NCI-H510A treated with DMSO at 0.1 percent for 48 hours (cell line): ENCODE results near the gene SOX10.
"Not testable (repeated sequence)": the region's sequence is repeated elsewhere in the genome, so short reads cannot be mapped to it uniquely, and the experiment has no call there.

Source experiments
- DNase-seq: peaks from one replicate; lab custom pipeline; 2025; lab: John Stamatoyannopoulos, UW

Gene SOX10

GRCh38 chr22:37959231-37959825 is 25.0 kb downstream of the SOX10 start:
- DNase-seq, result no peak

GRCh38 chr22:37957232-37957631 is 27.1 kb downstream of the SOX10 start:
- DNase-seq, result no peak

- DNase-seq, result not testable (repeated sequence)
Measured at GRCh38 chr22:37955825-37956397, 28.4 kb downstream of the SOX10 start.

DNA sequence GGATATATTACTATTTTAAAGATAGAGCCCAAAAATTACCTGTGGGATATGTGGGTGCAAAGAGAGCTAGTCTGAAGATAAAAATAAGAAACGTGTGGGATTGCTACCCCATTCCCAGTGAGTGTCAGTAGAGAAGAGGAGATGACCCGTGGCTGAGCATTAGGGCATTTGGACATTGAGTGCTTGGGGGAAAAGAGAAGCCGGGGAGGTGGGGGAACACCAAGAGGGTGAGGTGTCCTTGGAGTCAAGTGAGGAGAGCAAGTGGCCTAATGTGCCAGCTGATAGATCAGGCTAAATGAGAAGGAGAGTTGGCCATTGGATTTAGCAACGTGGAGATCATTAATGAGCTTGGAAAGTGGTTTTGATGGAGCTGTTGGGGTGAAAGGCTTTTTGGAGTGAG is 29.7 kb downstream of the SOX10 start:
- no peak for DNase-seq

DNA sequence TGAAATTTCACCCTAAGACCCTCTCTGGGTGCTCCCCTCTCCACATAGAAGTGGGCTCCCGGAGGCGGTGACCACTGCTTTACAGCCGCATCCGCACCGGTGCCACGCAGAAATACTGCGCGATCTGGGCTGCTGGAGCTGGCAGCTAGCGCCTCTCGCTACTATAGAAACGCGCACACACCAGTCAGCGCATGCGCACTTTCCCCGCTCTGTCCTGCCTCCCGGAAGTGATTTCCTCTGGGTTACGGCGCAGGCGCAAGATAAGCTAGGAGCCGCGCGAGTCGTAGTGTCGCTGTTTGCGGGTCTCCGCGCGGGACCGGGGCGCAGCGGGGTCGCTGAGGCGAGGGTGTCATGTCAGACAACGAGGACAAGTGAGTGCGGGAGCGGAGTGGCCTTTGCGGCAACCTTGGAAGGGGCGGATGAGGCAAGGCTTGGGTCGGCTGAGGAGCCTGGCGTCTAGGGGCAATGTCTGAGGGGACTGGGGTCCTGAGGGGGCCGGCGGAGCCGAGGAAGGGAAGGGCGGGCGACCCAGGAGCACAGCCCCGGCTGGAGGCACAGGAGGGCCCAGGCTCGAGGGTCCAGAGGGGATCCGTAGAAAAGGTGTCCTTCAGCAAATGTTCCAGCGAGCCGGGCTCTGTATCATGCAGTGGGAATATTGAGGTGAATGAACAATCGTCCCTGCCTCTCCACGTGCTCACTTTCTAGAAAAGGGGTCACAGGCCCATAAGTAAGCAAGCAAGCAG is 30.7 kb downstream of the SOX10 start, which contains the start of the genes C22orf23 and POLR2F:
C22orf23 (minus strand) TSS at position 165 of the 743 bp plus-strand sequence. CDS start 452 bp downstream, outside the sequence.
POLR2F (plus strand) TSS at position 263 of the 743 bp plus-strand sequence; CDS start at position 352, 89 bp downstream.
- DNase-seq, result peak; percentile 89

GRCh38 chr22:37953062-37953436 is 31.3 kb downstream of the SOX10 start:
- DNase-seq, result no peak

DNA sequence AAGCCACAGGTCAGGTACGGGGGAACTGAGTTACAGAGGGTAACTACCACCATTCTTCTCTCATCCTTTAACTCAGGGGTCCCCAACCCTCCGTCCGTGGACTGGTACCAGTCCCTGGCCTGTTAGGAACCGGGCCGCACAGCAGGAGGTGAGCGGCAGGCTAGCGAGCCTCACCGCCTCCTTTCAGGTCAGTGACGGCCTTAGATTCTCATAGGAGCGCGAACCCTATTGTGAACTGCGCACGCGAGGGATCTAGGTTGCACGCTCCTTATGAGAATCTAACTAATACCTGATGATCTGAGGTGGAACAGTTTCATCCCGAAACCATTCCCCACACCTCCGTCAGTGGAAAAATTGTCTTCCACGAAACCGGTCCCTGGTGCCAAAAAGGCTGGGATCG is 31.7 kb downstream of the SOX10 start:
- not testable (repeated sequence) for DNase-seq

DNA sequence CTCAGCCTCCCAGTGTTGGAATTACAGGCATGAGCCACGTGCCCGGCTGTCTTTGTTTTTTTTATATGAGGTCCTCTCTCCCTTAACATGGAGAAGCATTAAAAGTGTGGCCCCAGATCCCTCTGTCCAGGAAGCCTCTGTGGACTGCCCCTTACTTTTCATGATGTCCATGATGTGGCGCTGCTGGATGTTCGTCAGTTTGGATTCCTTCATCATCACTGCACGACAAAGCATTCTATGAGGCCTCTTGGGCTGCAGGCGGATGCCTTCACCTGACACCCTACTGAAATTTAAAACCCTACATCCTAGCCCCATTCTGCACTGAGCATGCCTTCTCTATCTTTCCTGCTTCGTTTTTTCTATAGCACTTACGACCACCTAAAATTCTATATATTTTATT is 33.0 kb downstream of the SOX10 start:
- DNase-seq, result no peak

DNA sequence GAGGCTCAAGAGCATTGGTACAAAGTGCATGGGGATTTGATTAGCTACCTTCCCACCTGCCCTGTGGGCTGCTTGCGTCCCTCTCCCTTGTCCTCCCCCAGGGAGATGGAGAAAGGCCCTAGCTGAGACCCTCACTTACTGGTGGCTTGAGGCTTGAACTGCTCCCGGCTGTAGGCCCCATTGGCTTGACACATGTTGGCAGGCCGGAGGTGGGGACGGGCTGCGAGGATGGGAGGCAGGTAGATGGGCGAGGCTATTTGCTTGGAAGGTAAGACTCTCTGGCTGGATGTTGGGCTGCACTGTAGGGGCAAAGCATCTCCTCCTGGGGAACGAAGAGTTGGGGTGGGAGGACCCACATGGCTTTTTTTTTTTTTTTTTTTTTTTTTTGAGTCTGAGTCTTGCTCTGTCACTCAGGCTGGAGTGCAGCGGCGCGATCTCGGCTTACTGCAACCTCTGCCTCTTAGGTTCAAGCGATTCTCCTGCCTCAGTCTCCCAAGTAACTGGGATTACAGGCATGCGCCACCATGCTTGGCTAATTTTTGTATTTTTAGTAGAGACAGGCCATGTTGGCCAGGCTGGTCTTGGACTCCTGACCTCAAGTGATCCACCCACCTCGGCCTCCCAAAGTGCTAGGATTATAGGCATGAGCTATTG is 37.1 kb downstream of the SOX10 start:
- not testable (repeated sequence) for DNase-seq

- not testable (repeated sequence) for DNase-seq
Measured at GRCh38 chr22:37944423-37944822, 39.9 kb downstream of the SOX10 start.

GRCh38 chr22:37943825-37944198 is 40.5 kb downstream of the SOX10 start:
- no peak for DNase-seq

DNA sequence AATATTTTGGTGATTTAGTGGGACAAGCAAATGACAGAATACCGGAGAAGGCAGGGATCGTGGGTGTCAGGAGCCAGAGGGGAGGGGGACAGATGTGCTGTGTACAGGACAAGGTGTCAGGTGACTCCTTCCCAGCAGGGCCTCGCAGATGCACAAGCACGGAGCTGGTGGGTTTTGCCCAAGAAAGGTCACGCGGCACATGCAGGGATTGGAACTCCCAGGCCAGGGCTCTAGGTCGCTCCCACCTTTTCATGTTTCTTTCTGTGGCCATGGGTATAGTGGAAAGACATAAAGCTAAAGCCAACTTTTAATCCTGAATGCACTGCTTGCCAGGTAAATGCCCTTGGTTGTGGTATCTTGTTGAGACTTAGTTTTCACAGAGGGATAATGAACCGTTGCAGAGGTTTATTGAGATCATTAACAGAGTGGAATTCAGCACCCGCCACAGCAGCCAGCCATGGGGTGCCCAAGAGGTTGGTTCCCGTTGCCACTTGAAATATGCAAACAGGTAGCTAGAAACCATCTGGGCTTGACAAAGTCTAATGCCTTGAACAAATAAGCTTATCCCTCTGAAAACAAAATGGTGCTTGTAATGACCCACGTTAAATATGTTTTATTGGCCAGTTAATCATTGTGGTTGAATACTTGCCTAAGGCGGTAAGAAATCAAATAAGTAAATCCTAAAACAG is 41.1 kb downstream of the SOX10 start:
- no peak for DNase-seq

DNA sequence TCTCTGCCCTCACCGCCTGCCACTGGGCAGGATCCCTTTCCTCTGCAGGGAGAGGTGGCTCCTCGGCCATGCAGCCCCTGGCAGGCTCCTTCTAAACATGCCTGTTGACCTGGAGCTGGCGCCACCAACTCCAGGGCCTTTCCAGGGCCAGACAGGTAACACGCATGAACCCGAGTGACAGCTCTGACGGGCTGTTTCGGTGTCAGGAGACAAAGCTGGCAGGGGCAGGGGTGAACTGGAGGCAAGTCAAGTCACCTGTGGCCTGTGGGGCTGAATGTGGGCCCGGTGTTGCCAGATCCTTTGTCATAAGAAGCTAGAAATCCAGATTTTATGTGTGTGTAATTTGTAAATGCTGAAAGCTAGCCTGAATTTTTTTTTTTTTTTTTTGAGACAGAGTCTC is 42.2 kb downstream of the SOX10 start:
- no peak for DNase-seq

- DNase-seq, result no peak
Measured at GRCh38 chr22:37940698-37941376, 43.5 kb downstream of the SOX10 start.

DNA sequence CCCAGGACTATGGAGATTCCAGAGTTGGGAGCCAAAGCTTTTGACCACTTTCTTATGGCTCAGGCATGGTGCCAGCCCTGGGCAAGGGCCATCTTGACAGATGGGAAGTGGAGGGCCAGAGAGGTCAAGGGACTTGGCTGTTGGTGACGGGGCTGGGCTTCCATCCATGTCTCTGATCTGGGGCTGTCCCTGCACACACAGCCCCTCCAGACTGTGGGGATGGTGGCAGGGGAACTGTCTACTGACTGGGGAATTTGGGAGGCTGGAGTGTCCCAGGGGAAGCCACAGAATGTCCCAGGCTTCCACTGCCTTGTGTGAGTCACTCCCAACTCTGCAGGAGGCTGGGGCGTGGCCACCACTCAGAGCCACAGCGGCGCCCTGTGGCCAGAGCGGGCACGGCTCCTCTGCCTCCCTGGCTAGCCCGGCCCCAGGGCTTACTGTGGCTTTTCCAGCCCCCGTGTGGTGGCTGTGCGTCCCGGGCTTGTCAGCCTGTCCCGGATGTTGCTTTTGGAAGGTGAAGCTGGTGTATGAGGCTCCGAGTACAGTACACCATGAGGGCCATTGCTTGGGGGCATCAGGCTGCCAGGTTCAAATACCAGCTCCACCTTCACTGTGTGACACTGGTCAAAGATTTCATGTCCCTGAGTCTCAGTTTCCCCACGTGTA is 50.5 kb downstream of the SOX10 start:
- peak; percentile 31 for DNase-seq

DNA sequence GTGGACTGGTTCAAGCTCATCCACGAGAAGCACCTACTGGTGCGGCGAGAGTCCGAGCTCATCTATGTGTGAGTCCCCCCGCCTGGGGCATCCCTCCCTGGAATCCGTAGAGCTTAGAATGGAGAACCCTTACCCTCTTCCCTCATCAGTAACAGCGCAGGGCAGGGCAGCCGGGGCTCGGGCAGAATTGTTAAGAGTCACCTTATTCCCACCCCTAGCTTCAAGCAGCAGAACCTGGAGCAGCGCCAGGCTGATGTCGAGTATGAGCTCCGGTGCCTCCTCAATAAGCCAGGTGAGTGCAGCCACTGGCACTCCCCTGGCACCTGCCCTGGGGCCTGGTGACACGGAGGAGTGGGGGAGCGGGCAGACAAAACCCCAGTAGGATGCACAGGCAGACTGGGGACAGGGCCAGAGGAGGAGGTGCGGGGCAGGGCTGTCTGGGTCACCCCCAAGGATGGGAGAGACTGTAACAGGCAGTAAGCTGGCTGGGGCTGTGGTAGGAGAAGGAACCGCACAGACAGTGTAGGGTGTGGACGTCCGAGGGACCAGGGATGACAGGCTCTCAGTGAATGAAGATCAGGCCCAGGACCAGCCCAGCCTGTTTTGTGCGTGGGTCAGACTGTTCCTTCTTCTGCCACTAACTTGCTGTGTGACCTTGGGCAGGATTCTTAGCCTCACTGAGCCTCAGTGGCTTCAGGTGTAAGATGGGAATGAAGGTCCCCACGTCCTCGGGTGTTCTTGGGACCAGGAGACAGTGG is 51.4 kb downstream of the SOX10 start:
- peak; percentile 10 for DNase-seq

- no peak for DNase-seq
Measured at GRCh38 chr22:37932401-37932800, 52.0 kb downstream of the SOX10 start.

DNA sequence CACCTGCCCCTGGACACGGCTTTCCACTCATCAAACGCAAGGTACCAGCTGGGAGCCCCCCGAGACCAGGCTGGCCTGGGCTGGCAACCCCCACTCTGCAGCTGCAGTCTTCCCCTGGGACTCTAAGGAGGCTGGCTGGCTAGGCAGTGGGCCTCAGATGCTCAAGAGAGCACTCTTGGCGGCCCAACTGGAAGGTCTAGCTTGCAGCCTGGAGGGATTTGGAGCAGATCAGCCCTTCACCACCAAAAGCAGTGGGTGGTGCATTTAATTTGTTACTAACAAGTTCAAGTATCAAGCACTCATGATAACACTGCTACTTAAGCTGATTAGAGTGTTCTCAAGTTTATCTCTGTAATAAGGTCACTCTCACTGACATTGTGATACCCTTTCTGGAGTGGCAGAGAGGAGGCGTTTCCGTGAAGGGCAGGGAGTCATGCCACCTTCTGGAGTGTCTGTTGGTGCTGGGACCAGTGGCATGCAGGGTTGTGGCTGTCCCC is 52.4 kb downstream of the SOX10 start:
- DNase-seq, result no peak

DNA sequence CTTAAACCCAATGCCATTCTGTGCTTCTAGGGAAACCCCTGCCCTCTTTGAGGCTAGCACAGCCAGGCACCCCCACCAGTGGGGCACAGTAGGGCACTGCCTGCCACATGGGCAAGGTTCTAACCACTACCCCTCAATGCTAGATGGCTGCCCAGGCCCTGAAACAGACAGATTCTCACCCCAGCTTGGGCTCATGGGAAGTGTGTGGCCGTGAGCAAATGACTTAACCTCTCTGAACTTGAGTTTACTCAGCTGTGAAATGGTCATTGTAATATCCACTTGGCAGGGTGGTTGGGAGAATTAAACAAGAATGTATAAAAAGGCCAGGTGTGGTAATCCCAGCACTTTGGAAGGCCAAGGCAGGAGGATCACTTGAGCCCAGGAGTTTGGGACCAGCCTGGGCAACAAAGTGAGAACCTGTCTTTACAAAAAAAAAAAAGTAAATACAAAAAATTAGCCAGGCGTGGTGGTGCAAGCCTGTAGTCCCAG is 53.4 kb downstream of the SOX10 start:
- DNase-seq, result no peak
